B cell (primary cell): ENCODE measurements around the gene RUNDC1. TPM values are rescaled to one million over a fixed set of nuclear protein-coding genes. Genes with fewer than 3 reads are reported as not detected.

Source experiments
- ATAC-seq: fragments of 200-7000 bp; cut with Tn5 transposase; one replicate; pipeline ENCODE4 v1.10.0; 2021; ENCODE audit warnings: low read depth, mild to moderate bottlenecking, moderate number of reproducible peaks, moderate library complexity
- CTCF ChIA-PET: fragments of 350-600 bp; sonication (Branson Sonifier 250); formaldehyde crosslinking; loops from one replicate; lab custom pipeline; 2021; ENCODE audit warnings: antibody characterized with exemption, inconsistent platforms; lab: Charles Lee
- POLR2A ChIA-PET: fragments of 350-600 bp; sonication (Branson Sonifier 250); formaldehyde crosslinking; loops from one replicate; lab custom pipeline; 2021; ENCODE audit warnings: antibody characterized with exemption; lab: Charles Lee
- DNase-seq: peaks from one replicate; pipeline ENCODE4 v3.0.0; 2013
- H2AFZ ChIP-seq: 2 replicates; pipeline ENCODE4 v1.6.1; 2012; ENCODE audit warnings: mild to moderate bottlenecking, low read depth, low read length; ENCODE audit not compliant: insufficient read depth, poor library complexity, severe bottlenecking
- H3K27ac ChIP-seq, 2 donors: 1 replicate in 1 of 2; 2 replicates in 1 of 2; pipeline ENCODE4 v1.5.1; 2012 to 2013; ENCODE audit warnings: low read length in 2 of 2, mild to moderate bottlenecking in 2 of 2, moderate library complexity in 1 of 2
- H3K27me3 ChIP-seq, 4 experiments: fragments of 200-600 bp in 1 of 4; sonication (generic) in 1 of 4; replicated peaks in 1 of 4; 1 replicate in 2 of 4; 2 replicates in 2 of 4; pipeline versions ENCODE4 v1.6.1 to v1.7.0; 2013 to 2016; ENCODE audit warnings: low read length in 3 of 4, mild to moderate bottlenecking in 2 of 4, mixed read lengths in 1 of 4, moderate library complexity in 1 of 4; ENCODE audit not compliant: insufficient read depth in 4 of 4, control insufficient read depth in 3 of 4; ENCODE audit errors: control extremely low read depth in 1 of 4
- H3K36me3 ChIP-seq, 2 experiments: replicated peaks in 1 of 2; 1 replicate in 1 of 2; 2 replicates in 1 of 2; pipeline versions ENCODE4 v1.6.1 to v1.7.1; 2013; ENCODE audit warnings: low read length in 1 of 2; ENCODE audit not compliant: insufficient read depth in 2 of 2, control insufficient read depth in 1 of 2; ENCODE audit errors: control extremely low read depth in 1 of 2, extremely low read depth in 1 of 2
- H3K4me1 ChIP-seq, 2 donors: fragments of 200-600 bp in 1 of 2; sonication (generic) in 1 of 2; 1 replicate in 1 of 2; 2 replicates in 1 of 2; pipeline versions ENCODE4 v1.5.1 to v1.6.1; 2013 to 2017; ENCODE audit warnings: low read length in 2 of 2; ENCODE audit not compliant: control insufficient read depth in 2 of 2, insufficient read depth in 2 of 2
- H3K4me2 ChIP-seq: replicated peaks from 2 replicates; pipeline ENCODE3; 2012; ENCODE audit warnings: mild to moderate bottlenecking, low read depth, low read length; ENCODE audit not compliant: poor library complexity, severe bottlenecking
- H3K4me3 ChIP-seq, 5 experiments: fragments of 200-600 bp in 1 of 5; sonication (generic) in 1 of 5; 1 replicate in 3 of 5; 2 replicates in 2 of 5; pipeline versions ENCODE4 v1.5.1 to v1.7.0; 2011 to 2016; ENCODE audit warnings: low read length in 4 of 5, mild to moderate bottlenecking in 4 of 5, low read depth in 2 of 5, control low read depth in 1 of 5, moderate library complexity in 1 of 5; ENCODE audit not compliant: insufficient read depth in 1 of 5; ENCODE audit errors: control extremely low read depth in 1 of 5, extremely low read depth in 1 of 5
- H3K79me2 ChIP-seq: fragments of 200-600 bp; sonication (generic); one replicate; pipeline ENCODE4 v1.6.0; 2016; ENCODE audit warnings: low read length; ENCODE audit not compliant: control insufficient read depth, insufficient read depth
- H3K9ac ChIP-seq: fragments of 200-600 bp; sonication (generic); 2 replicates; pipeline ENCODE4 v1.6.1; 2017; ENCODE audit warnings: mild to moderate bottlenecking, low read length, moderate library complexity
- H3K9me3 ChIP-seq, 3 donors: one replicate each; pipeline versions ENCODE4 v1.6.1 to v1.7.1; 2013; ENCODE audit warnings: low read length in 2 of 3; ENCODE audit not compliant: control insufficient read depth in 2 of 3, insufficient read depth in 1 of 3; ENCODE audit errors: control extremely low read depth in 1 of 3
- H4K20me1 ChIP-seq: 2 replicates; pipeline ENCODE4 v1.6.0; 2012; ENCODE audit warnings: mild to moderate bottlenecking, low read length; ENCODE audit not compliant: insufficient read depth, control insufficient read depth, poor library complexity, severe bottlenecking
- H3K27ac Mint-ChIP-seq: one replicate; pipeline ENCODE4 v1.8.0; 2021; ENCODE audit warnings: mixed read lengths
- H3K27me3 Mint-ChIP-seq: one replicate; pipeline ENCODE4 v1.8.0; 2021; ENCODE audit warnings: mixed read lengths
- H3K4me1 Mint-ChIP-seq: one replicate; pipeline ENCODE4 v1.8.0; 2021; ENCODE audit warnings: mixed read lengths
- H3K4me3 Mint-ChIP-seq: one replicate; pipeline ENCODE4 v1.8.0; 2021; ENCODE audit warnings: mixed read lengths
- H3K9me3 Mint-ChIP-seq: one replicate; pipeline ENCODE4 v1.8.0; 2022; ENCODE audit warnings: mixed read lengths; ENCODE audit not compliant: insufficient read depth
- EZH2 ChIP-seq: IDR thresholded peaks from 2 replicates; pipeline ENCODE4 v1.6.1; 2012; ENCODE audit warnings: borderline replicate concordance, low read depth, mild to moderate bottlenecking, moderate library complexity, low read length; ENCODE audit not compliant: insufficient read depth, poor library complexity, severe bottlenecking
- WGBS: methylation state at CpG from one replicate; pipeline ENCODE4 v1.1.5; 2013; ENCODE audit warnings: missing lambda C conversion rate; ENCODE audit not compliant: insufficient coverage; 5-methylcytosine and 5-hydroxymethylcytosine counted together
- intact Hi-C: fragments of 100-400 bp; cut with micrococcal nuclease; formaldehyde crosslinking; loops from one replicate; pipeline ENCODE4 v1.10.0; 2022
- polyA plus RNA-seq: library from polyadenylated mRNA; depleted of rRNA; stranded (reverse); fragments of >200 nt; gene quantifications from 2 replicates; pipeline ENCODE4 v1.2.3, GENCODE V29; 2012
- total RNA-seq, 2 donors: library from RNA; stranded (reverse); fragments of 120-200 nt in 1 of 2; gene quantifications; 1 replicate in 1 of 2; 2 replicates in 1 of 2; pipeline versions ENCODE4 v1.2.3 to v1.2.4, GENCODE V29; 2013 to 2022
- TF ChIP-seq, protein P1 (sequence below): fragments of 200-600 bp; IDR thresholded peaks from one replicate; pipeline ENCODE4 v1.8.0; 2022; ENCODE audit warnings: antibody characterized with exemption, mild to moderate bottlenecking

The RUNDC1 gene
- total and polyA plus RNA-seq, 2 donors (not counting 1 experiment from before 2014, with no cell fraction given): 14.6 to 43.7 TPM

DNA sequence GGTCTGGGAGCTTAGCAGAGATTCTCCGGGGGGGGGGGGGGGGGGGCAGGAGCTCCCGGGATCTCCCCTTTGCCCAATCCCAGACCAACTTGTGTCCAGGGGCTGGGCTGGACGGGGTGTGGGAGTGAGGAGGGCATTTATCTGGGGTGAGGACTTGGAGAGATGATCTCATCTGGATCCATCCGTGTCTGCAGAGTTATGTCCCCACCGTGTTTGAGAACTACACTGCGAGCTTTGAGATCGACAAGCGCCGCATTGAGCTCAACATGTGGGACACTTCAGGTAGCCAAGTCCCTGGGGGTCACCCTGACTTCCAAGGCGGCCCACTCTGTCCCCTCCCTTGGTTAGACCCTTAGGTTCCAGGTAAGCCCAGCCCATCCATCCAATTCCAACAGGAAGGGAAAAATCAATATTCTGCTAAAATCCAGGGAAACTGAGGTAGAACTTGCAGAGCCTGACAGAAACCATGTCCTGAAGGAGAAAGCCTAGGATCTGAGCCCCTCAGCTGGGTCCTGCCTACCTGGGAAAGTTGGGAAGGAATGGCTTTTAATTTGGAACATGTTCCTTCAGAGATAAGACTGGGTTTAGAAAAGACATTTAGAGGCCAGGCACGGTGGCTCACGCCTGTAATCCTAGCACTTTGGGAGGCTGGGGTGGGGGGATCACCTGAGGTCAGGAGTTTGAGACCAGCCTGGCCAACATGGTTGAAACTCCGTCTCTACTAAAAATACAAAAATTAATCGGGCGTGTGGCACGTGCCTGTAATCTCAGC lies 45.6 kb downstream of the RUNDC1 start:
- Mint-ChIP-seq H3K4me3 (peak overlapping the region; percentile 50), H3K27me3 (no peaks in the 10 kb centered on the region), H3K27ac (peak overlapping the region; percentile 74), H3K4me1 (peaks cover 20% of the 10 kb centered on the region), H3K9me3 (no peaks in the 10 kb centered on the region)
- no peaks in the 10 kb centered on the region for H3K27me3 ChIP-seq
- H2AFZ ChIP-seq: peak overlapping the region; percentile 73
- POLR2A ChIA-PET: interaction anchor here (0.6 to 2.5 kb wide), 2 partner anchors 27 to 186 kb away, joined by 4 to 20 read pairs; partner anchors contain the start of genes RPL27 and TMEM106A
- WGBS: 91% methylated on average over 11 of the region's 16 CpGs
- CTCF ChIA-PET: interaction anchor here (0.6 to 0.8 kb wide), 2 partner anchors 41 to 308 kb away, joined by 3 to 5 read pairs; no protein-coding TSS in a partner anchor
- intact Hi-C loops: loop anchor here (2.0 kb wide), 1 partner anchor 343 kb away; no protein-coding TSS in a partner anchor
- H3K79me2 ChIP-seq: no peaks in the 10 kb centered on the region
- no peaks in the 10 kb centered on the region for H4K20me1 ChIP-seq
- no peak overlapping the region for H3K4me3 ChIP-seq
- no peak overlapping the region for H3K27ac ChIP-seq
- no peaks in the 10 kb centered on the region for H3K36me3 ChIP-seq
- H3K4me1 ChIP-seq: peaks cover 8 to 28% of the 10 kb centered on the region in 2 donors
- peak overlapping the region; percentile 88 for H3K4me2 ChIP-seq
- no peak for ATAC-seq
- H3K9ac ChIP-seq: no peak overlapping the region
- DNase-seq: no peak
- H3K9me3 ChIP-seq: no peaks in the 10 kb centered on the region
- TF ChIP-seq EZH2: no peak
- TF ChIP-seq, protein P1, sequence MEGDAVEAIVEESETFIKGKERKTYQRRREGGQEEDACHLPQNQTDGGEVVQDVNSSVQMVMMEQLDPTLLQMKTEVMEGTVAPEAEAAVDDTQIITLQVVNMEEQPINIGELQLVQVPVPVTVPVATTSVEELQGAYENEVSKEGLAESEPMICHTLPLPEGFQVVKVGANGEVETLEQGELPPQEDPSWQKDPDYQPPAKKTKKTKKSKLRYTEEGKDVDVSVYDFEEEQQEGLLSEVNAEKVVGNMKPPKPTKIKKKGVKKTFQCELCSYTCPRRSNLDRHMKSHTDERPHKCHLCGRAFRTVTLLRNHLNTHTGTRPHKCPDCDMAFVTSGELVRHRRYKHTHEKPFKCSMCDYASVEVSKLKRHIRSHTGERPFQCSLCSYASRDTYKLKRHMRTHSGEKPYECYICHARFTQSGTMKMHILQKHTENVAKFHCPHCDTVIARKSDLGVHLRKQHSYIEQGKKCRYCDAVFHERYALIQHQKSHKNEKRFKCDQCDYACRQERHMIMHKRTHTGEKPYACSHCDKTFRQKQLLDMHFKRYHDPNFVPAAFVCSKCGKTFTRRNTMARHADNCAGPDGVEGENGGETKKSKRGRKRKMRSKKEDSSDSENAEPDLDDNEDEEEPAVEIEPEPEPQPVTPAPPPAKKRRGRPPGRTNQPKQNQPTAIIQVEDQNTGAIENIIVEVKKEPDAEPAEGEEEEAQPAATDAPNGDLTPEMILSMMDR: no peak

DNA sequence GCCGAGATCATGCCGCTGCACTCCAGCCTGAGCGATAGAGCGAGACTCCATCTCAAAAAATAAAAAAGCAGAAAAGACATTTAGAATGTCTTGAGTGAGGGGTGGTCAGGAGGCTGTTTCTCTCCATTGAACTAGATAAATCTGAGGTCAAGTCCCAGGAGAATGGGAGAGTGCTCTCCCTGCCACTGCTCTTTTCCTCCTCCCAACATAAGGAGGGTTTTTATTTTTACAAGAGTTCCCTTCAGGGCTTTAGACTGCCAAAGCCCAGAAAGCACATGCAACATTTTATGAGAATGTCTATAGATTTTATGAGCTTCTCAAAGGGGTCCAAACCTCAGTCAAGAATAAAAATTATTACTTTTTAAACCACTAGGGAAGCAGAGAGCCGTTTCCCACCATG lies 46.2 kb downstream of the RUNDC1 start:
- DNase-seq (peak; percentile 44), ATAC-seq (no peak)
- Mint-ChIP-seq H3K4me1 (peaks cover 15% of the 10 kb centered on the region), H3K27ac (peak overlapping the region; percentile 74), H3K27me3 (no peaks in the 10 kb centered on the region), H3K9me3 (no peaks in the 10 kb centered on the region), H3K4me3 (peak overlapping the region; percentile 50)
- Histone ChIP-seq H3K9ac (no peak overlapping the region), H3K79me2 (no peaks in the 10 kb centered on the region), H3K4me2 (no peak overlapping the region), H3K9me3 (no peaks in the 10 kb centered on the region), H4K20me1 (no peaks in the 10 kb centered on the region), H3K36me3 (no peaks in the 10 kb centered on the region), H3K27ac (no peak overlapping the region), H3K27me3 (no peaks in the 10 kb centered on the region), H3K4me3 (no peak overlapping the region), H3K4me1 (peaks cover 5 to 24% of the 10 kb centered on the region in 2 donors), H2AFZ (no peak overlapping the region)
- no CpG with 5 or more reads among the region's 5 CpGs for WGBS
- ChIA-PET POLR2A (interaction anchor here (0.8 kb wide), 1 partner anchor 28 kb away, joined by 4 read pairs; the partner anchor contains the start of gene RPL27), CTCF (no interaction called here)
- intact Hi-C loops: no loop called here
- TF ChIP-seq, protein P1: no peak
- TF ChIP-seq EZH2: no peak
